ENCODE measurements around the gene LHFPL2. TPM values are rescaled to one million over a fixed set of nuclear protein-coding genes. Genes with fewer than 3 reads are reported as not detected.

Gene LHFPL2
- total and polyA plus RNA-seq, 3 donors from 2014 or later: 24.8 to 48.6 (median 42.8) TPM

DNA sequence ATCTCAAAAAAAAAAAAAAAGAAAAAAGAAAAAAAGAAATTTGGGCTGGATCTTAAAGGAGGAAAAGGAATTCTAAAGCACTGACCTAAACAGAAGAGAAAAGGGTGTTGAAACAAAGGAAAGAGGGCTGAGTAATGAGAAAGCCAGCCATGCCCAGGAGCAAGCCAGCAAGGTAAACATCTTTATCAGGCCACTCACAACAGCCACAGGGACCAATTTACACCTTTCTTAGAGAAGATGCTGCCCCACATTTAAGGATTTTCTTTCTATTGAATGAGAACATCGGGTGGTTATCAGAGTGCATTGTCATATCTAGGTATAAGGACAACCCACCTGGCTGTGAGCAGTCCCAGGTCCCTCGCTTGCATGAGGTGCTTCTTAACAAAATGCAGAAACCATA lies 16.6 kb downstream of the LHFPL2 start:
- DNase-seq: no peak
- TF ChIP-seq CTCF (IDR thresholded peaks at IDR 0.05) (no peak), POLR2A (IDR thresholded peaks at IDR 0.05) (no peak)
- 84 to 98% methylated on average over 2 of the region's 2 CpGs for WGBS, 2 donors
- H3K27ac ChIP-seq: no peak overlapping the region
- intact Hi-C loops (cut with DNase I; ENCODE audit: low total_unique reads): loop anchor here (10.0 kb wide), 1 partner anchor 87 kb away; no protein-coding TSS in a partner anchor
- no peaks in the 10 kb centered on the region for H3K9me3 ChIP-seq
- peaks cover 34% of the 10 kb centered on the region for H3K4me1 ChIP-seq
- H3K36me3 ChIP-seq (ENCODE audit: low read depth, missing control alignments): no peaks in the 10 kb centered on the region
- H3K27me3 ChIP-seq: no peaks in the 10 kb centered on the region
- no peak overlapping the region for H3K4me3 ChIP-seq

DNA sequence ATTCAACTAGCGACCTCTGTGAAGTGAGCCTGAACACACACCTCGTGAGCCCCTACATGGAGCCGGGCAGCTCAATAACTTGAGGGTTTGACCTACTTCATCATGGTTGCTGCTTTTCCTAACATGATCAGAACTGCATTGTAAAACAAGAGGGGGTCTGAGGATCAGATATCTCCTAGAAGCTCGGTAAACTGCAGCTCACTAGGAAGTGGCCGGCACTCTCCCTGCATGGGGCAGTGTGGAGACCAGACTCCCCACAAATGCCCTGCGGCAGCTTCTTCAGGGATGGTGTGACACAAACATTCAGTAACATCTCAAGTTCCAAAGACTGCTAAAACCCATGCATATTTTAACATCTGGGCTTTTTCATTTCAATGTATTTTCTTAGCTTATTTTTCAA lies 18.5 kb downstream of the LHFPL2 start:
- TF ChIP-seq CTCF (IDR thresholded peaks at IDR 0.05): no peak
- no peak for TF ChIP-seq POLR2A (IDR thresholded peaks at IDR 0.05)
- no peak overlapping the region for H3K27ac ChIP-seq
- no peak overlapping the region for H3K4me3 ChIP-seq
- WGBS, 2 donors: 83 to 93% methylated on average over 6 of the region's 6 CpGs
- intact Hi-C loops (cut with DNase I; ENCODE audit: low total_unique reads): loop anchor here (10.0 kb wide), 1 partner anchor 85 kb away; no protein-coding TSS in a partner anchor
- DNase-seq: no peak
- H3K36me3 ChIP-seq (ENCODE audit: low read depth, missing control alignments): no peaks in the 10 kb centered on the region
- no peaks in the 10 kb centered on the region for H3K9me3 ChIP-seq
- no peaks in the 10 kb centered on the region for H3K27me3 ChIP-seq
- H3K4me1 ChIP-seq: peaks cover 20% of the 10 kb centered on the region

- no peak for DNase-seq
- Histone ChIP-seq H3K36me3 (ENCODE audit: low read depth, missing control alignments) (no peaks in the 10 kb centered on the region), H3K4me3 (no peak overlapping the region), H3K4me1 (peaks cover 18% of the 10 kb centered on the region), H3K9me3 (no peaks in the 10 kb centered on the region), H3K27ac (no peak overlapping the region), H3K27me3 (no peaks in the 10 kb centered on the region)
- intact Hi-C loops (cut with DNase I; ENCODE audit: low total_unique reads): loop anchor here (10.0 kb wide), 1 partner anchor 85 kb away; no protein-coding TSS in a partner anchor
- WGBS, 2 donors: 76 to 81% methylated on average over 3 of the region's 3 CpGs
- TF ChIP-seq POLR2A (IDR thresholded peaks at IDR 0.05) (no peak), CTCF (IDR thresholded peaks at IDR 0.05) (no peak)
Observed at GRCh38 chr5:78629624-78630023, 18.9 kb downstream of the LHFPL2 start.

GRCh38 chr5:78628270-78628992 lies 20.1 kb downstream of the LHFPL2 start:
- H3K4me3 ChIP-seq: no peak overlapping the region
- DNase-seq: no peak
- intact Hi-C loops (cut with DNase I; ENCODE audit: low total_unique reads): no loop called here
- H3K9me3 ChIP-seq: no peaks in the 10 kb centered on the region
- TF ChIP-seq CTCF (IDR thresholded peaks at IDR 0.05) (no peak), POLR2A (IDR thresholded peaks at IDR 0.05) (no peak)
- H3K4me1 ChIP-seq: peaks cover 18% of the 10 kb centered on the region
- H3K27me3 ChIP-seq: no peaks in the 10 kb centered on the region
- WGBS, 2 donors: 74 to 83% methylated on average over 5 of the region's 5 CpGs
- no peak overlapping the region for H3K27ac ChIP-seq
- no peaks in the 10 kb centered on the region for H3K36me3 ChIP-seq (ENCODE audit: low read depth, missing control alignments)

- H3K27ac ChIP-seq: no peak overlapping the region
- no peak for DNase-seq
- 63 to 66% methylated on average over 6 of the region's 6 CpGs for WGBS, 2 donors
- no peak for TF ChIP-seq CTCF (IDR thresholded peaks at IDR 0.05)
- no peak for TF ChIP-seq POLR2A (IDR thresholded peaks at IDR 0.05)
- no peaks in the 10 kb centered on the region for H3K36me3 ChIP-seq (ENCODE audit: low read depth, missing control alignments)
- no peaks in the 10 kb centered on the region for H3K9me3 ChIP-seq
- intact Hi-C loops (cut with DNase I; ENCODE audit: low total_unique reads): no loop called here
- no peaks in the 10 kb centered on the region for H3K27me3 ChIP-seq
- no peak overlapping the region for H3K4me3 ChIP-seq
- H3K4me1 ChIP-seq: peaks cover 17% of the 10 kb centered on the region
Observed at GRCh38 chr5:78627766-78628165, 20.8 kb downstream of the LHFPL2 start.

Measured in testis (tissue), 3 donors.